ENCODE measurements around the gene VAV2. TPM values are rescaled to one million over a fixed set of nuclear protein-coding genes. Genes with fewer than 3 reads are reported as not detected.

The VAV2 gene
- total RNA-seq, 1 experiment from 2014 or later = 21.4 TPM

DNA sequence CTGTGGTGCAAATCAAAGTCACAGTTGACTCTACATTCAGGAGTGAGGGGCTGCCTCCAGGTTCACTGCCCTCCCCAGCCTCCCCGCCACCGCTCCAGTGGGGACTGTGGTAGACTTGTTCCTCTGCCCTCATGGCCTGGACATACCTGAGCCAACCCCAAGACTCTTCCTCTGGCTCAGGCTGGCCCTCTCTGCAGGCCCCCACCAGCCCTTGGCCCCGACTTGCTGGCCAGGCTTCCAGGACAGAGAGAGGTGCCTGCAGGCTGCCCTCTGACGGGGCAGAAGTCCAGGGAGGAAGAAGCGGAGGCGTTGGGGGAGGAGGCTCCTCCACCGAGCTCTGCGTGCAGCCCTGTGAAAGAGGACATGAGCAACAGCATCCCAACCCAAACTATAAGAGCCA lies 251.2 kb downstream of the VAV2 start:
- in situ Hi-C loops (cut with HindIII; ENCODE audit: low sequenced_read_pairs) = no loop called here
- peak; percentile 71 for DNase-seq (ENCODE audit: low spot score)

DNA sequence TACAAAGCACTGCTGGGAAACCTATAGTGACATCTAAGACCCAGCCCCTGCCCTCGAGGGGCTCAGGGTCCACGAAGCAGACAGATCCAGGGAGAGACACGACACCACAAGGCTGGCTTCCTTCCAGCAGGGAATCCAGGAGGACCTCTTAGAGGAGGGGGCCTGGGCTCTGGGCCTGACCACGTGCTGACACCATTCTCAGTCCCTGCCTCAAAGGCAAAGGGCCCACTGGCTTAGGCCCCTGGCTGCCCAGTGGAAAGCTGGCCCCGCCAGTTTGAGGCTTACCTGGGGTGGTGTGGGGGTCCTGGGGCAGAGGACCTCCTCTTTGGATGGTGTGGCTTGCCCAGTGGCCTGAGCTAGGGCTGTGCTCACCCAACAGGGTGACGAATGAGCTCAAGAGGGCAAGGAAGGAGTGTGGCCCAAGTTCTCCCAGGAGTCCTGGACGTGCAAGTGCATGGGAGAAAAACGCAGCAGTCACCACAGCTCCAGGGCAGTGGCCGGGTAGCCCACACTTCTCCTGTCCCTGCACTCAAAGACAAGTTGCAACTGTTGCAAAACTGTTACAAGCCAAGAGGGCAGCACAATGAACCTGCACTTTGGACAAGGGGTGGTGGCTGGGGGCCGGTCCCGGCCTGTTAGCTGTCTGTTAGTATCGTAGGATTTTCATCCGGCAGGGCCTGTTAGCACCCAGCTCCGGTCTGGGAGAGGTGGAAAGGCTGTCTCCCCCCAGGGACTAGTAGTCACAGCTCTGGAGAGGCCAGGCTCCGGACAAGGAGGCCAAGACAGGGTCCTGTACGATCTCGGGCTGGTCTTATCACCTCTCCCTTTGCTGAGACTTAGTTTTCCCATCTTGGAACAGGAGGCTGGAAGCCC lies 252.5 kb downstream of the VAV2 start:
- DNase-seq (ENCODE audit: low spot score) = no peak
- in situ Hi-C loops (cut with HindIII; ENCODE audit: low sequenced_read_pairs) = no loop called here

DNA sequence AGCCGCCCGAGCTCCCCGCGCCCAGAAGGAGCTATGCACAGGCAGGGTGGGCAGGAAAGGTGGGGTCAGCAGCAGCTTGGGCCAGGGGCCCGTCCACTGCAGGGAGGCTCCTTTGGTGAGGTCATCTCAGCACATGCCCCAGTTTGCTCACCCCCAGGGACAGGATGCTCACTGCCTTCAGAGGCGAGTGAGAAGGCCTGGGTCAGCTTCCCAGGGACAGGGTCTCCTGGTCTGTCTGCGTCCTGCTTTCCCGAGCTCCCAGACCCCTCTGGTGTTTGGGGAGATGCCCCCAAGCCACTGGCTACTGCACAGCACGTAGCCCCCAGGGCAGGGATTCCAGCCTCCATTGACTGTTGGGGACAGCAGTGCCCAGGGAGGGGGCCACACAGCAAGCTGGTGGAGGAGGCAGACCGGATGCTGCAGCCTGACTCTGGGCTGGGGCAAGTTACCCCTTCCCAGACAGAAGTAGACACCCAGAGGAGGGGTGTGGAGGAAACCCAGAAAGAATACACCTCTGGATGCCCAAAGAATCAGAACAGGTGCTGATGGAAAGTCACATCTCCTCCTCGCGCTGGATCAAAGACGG lies 253.4 kb downstream of the VAV2 start:
- in situ Hi-C loops (cut with HindIII; ENCODE audit: low sequenced_read_pairs) = no loop called here
- DNase-seq (ENCODE audit: low spot score) = no peak

DNA sequence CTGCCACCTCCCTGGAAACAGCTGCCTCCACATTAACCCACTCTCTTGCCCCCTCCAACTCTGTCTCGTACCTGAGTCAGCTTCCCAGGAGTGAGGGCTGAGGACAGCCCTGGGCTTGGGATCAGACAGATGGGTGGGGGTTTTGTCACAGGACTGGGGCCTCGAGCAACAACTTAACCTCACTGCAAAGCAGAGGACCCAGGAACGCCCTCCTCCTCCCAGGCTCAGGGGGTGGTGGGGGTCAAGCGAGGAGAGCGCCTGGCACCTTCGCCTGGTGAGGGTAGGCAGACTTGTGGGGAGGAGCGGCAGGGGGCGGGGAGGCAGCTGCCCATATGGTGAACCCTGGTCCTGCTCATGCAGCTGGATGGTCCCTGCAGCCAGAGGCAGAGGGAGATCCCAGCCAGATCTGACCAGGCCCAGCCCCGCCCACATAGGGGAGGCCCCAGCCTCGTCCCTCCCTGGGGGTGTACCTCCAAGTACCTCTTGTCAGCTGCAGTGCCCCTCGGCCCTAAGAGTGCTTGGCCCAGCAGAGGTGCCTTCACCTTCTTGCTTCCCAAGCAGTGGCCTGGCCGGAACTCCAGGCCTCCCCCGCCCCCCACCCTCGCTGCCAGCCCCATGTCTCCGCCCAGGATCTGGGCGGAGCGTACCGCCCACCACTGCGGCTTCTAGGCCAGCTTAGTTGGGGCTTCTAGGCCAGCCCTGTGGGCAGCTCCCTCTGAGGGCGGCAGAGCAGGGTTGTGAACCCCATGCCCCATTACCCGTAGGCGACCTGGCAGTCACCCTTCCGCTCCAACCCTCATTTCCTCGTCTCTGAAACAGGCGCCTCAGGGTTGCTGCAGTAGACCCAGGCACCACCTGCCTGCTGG lies 254.1 kb downstream of the VAV2 start, which contains the start of gene SARDH:
SARDH (minus strand) TSS at position 579 of the 866 bp plus-strand sequence. CDS start 4,179 bp downstream, outside the sequence.
- in situ Hi-C loops (cut with HindIII; ENCODE audit: low sequenced_read_pairs) = no loop called here
- DNase-seq (ENCODE audit: low spot score) = no peak

DNA sequence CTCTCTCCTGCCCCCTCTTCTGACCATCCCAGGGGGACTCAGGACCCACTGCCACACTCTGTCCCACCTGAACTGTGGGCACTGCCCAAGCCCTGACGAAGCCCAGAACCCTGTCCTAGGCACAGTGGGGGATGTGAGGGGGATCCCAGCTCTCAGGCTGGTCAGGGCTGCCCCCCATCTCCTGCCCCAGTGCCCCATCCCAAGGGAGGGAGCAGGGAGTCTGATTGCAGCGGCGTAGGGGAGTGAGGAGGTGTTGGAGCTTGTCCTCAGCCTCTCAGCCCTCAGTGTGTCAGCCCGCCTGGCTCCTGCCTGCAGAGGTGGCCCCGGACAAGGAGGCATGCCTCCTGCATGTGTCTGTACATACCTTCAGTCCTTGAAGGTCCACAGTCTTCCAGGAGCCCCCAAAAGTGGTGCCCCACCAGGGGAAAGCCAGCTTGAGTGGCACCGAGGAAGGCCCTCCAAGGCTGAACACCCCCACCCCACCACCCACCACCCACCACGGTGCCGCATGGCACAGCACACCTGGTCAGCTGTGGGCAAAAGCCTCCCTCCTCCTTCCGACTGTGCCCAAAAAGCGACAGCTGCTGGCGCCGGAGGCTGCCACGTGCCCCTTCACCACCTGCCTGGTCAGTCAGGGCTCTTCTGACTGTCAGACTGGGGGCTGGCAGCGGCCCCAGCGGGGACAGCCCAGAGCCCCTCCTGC lies 254.9 kb downstream of the VAV2 start:
- in situ Hi-C loops (cut with HindIII; ENCODE audit: low sequenced_read_pairs) = no loop called here
- no peak for DNase-seq (ENCODE audit: low spot score)

DNA sequence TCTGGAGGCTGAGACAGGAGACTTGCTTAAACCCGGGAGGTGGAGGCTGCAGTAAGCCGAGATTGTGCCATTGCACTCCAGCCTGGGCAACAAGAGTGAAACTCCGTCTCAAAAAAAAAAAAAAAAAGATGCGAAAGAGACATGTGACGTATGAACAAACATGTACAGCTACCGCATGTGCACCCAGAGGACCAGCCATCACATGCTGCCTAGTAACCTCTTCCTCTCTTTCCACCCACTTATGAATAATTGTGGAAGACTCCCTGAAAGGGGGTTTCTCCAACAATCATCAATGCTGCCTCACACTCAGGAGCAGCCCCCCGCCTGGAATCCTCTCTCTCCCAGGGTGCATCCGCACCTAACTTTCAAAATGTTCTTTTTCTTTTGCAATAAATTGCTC lies 256.2 kb downstream of the VAV2 start:
- DNase-seq (ENCODE audit: low spot score) = no peak
- in situ Hi-C loops (cut with HindIII; ENCODE audit: low sequenced_read_pairs) = no loop called here

DNA sequence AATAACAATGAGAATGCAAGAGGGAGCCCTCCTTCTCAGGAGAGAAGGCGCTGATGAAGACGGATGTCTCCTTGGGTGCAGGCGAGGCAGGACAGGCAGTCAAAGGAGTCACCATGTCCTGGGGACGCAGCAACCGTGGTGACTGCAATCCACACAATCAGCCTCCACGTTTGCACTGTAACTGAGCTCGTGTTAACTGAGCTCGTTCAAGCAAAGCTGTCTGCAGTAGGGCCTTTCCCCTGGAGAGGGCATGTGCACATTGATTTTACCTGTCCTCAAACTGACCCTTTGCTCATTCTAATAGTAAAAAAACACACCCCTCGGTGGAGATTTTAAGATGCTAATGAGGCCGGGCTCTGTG lies 256.7 kb downstream of the VAV2 start:
- DNase-seq (ENCODE audit: low spot score) = no peak
- in situ Hi-C loops (cut with HindIII; ENCODE audit: low sequenced_read_pairs) = no loop called here

DNA sequence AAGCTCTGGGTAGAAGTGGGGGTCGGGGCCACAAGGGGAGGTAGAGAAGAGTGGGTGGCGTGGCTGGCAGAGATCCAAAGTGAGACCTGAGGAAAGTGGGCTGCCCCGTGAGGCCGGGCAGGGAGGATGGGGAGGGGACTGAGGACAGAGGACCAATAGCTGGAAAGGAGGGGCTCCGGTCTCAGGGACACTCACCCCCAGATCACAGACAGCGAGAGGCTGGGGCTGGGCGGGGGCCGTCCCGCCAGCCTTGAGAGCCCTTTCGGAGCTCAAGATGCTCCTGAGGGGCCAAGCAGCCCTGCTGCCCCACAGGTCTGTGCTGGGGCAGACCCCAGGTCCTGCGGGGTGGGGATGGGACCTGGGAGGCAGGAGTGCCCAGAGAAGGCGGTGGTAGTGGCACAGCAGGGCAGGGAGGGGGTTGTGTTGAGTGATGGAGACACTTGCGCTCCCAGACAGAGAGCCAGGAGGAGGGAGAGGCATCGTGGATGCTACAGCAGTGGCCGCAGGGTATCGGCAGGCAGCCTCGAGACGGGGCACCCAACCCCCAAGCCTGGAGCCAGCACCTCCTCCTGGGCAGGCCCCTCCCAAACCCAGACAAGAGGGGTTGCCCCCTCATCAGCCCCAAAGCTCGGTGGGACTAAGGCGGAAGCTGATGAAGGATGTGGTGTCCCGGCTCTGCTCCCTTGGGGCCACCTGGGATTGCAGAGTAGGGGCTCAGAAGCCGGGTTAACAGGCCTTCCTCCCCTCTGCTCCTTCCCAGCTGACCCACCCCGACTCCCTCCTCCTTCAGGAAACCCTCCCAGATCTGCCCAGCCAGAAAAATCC lies 257.3 kb downstream of the VAV2 start:
- DNase-seq (ENCODE audit: low spot score) = no peak
- in situ Hi-C loops (cut with HindIII; ENCODE audit: low sequenced_read_pairs) = no loop called here

DNA sequence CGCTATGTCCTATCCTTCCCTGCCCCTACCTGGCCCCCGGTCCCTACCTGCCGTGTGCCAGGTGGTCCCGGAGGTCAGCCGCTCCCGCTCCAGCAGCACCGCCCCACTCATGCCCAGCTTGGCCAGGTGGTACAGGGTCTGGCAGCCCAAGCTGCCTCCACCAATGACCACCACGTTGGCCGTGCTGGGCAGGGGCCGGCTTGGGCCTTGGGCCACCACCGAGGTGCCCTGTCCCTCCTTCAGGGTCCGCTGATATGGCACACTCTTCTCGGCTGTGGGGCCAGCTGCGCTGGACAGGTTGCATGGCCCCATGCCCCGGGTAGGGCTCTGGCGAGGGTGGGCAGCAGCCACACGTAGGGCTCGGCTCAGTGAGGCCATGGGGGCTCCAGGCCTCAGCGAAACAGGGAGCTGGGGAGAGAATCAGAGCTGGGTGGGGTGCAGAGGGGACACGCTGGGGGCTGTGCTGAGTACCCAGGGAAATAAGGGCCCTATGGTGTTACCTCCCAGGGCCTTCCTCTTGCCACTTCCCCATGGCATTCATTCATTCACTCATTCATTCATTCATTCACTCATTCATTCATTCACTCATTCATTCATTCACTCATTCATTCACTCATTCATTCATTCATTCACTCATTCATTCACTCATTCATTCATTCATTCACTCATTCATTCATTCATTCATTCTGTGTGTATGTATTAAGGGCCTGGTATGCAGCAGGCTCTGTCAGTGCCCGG lies 258.2 kb downstream of the VAV2 start:
- no peak for DNase-seq (ENCODE audit: low spot score)
- in situ Hi-C loops (cut with HindIII; ENCODE audit: low sequenced_read_pairs) = no loop called here

DNA sequence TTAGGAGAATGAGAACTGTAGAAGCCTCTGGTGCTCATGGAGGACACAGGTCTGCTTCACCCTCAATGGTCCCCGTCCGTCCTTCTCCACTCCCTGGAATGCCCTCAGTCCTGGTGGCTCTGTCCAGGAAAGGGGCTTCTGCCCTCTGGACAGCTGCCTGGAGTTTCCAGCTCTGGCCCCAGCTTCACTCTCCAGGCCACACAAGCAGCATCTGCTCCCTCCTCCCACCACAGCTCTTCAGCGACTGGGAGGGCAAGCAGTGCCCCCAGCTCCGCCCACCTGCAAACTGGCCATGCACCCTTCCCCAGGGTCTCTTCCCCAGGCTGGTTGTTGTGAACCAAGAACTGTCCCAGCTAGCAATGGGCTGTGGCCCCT lies 258.7 kb downstream of the VAV2 start:
- in situ Hi-C loops (cut with HindIII; ENCODE audit: low sequenced_read_pairs) = no loop called here
- DNase-seq (ENCODE audit: low spot score) = no peak

DNA sequence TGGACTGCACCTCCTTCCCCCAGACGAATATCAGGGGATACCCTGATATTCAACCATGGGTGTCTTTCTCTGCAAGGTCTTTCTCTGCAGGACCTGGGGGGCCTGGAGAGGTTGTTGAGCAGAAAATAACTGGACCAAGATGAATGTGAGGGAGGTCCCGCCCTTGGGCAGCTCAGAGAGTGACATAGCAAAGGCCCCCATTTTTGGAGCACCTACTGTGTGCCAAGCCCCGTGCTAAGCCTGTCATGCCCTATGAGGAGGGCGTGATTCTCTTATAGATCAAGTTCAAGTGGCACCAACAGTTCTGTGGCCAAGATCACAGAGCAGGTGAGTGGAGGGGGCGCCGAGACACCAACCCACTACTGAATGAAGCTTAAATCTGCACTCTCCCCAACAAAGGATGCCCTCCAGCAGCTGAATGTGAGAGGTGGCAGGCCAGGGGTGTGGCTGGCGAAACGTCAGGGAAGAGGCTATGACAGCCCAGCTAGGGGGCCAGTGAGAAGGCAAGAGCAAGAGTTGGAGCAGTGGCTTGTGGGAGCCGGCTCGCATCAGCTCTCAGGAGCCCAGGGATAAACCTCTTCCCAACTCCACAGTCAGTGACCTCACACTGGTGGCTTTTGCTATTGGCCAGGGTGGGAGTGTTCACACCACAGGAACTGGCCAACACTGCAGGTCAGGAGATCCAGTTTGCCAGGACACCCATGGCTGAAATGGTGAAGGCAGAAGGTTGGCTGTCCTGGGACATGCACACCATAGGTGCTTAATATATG lies 259.3 kb downstream of the VAV2 start:
- in situ Hi-C loops (cut with HindIII; ENCODE audit: low sequenced_read_pairs) = no loop called here
- DNase-seq (ENCODE audit: low spot score) = no peak

DNA sequence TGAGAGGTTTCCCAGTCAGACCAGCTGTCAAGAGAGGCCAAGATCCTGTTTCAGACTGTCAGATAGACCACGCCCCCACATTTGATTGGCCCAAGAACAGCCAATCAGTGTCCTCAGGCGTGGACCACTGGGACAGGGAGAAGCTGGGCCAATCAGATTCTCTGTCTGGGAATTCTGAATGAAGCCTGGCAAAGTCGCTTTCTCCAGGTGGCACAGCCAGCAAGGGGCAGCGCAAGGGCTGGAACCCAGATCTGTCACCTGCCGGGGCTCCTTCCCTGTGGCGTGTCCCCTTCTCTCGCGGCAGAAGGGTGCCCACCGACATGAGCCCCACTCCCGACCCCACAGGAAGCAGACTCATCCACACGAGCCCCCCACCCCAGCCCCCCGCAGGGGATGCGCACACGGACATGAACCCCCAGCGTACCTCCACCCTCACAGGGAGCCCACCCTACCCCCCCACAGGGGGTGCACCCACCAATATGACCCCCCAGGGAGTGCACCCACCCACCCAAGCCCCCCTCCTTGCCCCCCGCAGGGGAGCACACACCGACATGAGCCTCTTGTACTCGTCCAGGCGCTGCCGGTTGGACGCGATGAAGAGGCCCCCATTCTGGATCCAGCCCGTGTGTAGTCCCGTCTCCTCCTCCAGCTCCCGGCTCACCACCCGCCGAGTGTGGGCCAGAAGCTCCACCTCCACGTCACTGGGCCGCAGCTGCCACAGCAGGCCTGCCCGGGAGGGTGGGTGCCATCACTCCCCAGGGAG lies 260.1 kb downstream of the VAV2 start:
- peak; percentile 99 for DNase-seq (ENCODE audit: low spot score)
- in situ Hi-C loops (cut with HindIII; ENCODE audit: low sequenced_read_pairs) = no loop called here

DNA sequence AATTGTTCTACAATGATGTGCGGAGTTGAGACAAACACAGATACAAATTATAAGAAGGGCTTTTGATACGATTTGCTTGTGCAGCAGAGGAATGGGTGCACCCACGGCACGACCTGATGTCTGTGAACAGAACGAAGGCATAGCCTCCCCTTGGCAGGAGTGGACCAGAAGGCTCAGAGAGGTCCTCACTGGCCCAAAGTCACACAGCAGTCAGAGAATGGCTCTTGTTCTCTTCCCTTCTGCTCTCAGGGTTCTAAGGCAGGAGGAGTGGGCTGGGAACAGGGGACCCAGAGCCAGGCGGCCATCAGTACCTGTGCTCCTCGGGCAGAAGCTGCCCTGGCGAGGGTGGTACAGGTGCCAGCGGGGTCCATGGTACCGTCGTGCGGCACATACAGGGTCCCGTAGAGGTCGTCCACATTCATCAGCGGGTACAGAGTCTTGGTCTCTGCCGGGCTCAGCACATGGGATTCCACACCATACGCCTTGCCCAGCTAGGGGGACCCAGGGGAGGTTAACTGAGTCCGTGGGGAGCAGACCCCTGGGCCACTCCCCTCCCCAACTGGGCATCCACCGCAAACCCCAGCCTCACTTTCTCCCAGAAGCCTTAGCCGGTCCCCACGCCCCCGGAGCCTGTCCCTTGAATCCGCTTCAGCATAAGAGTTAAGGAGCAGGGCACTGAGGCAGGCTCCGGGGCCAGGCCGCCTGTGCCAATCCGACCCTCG lies 261.0 kb downstream of the VAV2 start:
- in situ Hi-C loops (cut with HindIII; ENCODE audit: low sequenced_read_pairs) = no loop called here
- DNase-seq (ENCODE audit: low spot score) = no peak

DNA sequence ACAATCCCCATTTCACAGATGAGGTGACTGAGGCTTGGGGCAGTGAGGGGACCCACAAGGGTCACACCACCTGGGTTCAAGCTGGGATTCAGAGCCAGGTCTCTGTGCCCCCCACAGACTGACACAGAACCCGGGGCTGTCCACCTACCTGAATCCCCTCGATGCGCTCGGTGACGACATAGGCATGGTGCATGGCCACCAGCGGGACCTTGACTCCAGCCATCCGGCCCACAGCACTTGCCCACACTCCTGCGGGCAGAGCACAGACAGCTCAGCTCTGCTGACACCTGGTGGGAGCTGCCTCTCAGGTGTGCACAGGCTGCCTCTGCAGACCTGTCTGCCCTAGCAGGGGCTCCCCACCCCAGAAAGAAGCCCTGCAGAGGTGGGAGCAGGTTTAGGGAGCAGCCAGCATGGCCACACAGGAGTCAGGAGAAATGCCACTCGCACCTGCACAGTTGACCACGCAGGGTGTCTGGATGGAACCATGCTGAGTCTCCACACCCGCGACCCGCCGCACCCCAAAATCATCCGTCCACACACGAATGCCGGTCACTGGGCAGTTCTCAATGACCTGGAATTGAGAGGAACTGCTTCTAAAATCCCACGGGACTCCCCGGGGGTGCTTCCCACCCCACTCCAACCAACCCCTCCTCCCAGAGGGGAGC lies 262.4 kb downstream of the VAV2 start:
- in situ Hi-C loops (cut with HindIII; ENCODE audit: low sequenced_read_pairs) = no loop called here
- DNase-seq (ENCODE audit: low spot score) = no peak

DNA sequence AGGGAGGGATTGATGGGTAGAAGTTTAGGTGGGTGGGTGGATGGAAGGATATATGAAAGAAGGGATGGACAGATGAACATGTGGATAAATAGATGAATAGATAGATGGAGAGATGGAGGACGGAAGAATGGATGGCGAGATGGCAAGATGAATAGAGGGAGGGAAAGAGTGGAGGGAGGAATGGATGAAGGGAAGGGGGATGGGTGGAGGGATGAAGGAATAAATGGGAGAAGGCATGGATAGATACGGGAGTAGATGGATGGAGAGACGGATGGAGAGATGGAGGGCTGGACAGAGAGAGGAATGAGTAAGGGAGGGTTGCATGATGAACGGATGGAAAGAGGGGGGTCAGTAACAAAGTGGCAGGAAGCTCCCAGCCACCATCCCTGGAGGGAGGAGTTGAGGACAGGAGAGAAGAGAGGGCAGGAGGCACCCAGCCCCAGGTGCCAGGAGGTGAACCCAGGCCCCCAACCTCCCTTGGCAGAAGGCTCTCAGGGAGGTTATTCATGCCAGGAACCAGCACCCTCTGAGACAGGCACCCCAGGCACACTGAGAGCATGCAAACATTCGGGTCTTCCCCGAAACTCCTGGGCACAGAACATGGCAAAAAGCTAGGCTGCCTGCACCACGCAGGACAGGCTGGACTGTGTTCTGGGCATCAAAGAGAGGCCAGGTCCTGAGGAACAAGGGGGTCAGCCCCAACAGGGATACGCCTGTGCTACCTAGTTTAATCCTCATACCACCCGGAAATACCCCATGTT lies 263.1 kb downstream of the VAV2 start:
- in situ Hi-C loops (cut with HindIII; ENCODE audit: low sequenced_read_pairs) = no loop called here
- DNase-seq (ENCODE audit: low spot score) = no peak

Measured in G401 (cell line).